Measurements from ENCODE around the gene CCNG2. TPM values are rescaled to one million over a fixed set of nuclear protein-coding genes. Genes with fewer than 3 reads are reported as not detected.

Gene CCNG2
- polyA plus RNA-seq, 10 donors, result 93.5 to 148 (median 120) TPM

DNA sequence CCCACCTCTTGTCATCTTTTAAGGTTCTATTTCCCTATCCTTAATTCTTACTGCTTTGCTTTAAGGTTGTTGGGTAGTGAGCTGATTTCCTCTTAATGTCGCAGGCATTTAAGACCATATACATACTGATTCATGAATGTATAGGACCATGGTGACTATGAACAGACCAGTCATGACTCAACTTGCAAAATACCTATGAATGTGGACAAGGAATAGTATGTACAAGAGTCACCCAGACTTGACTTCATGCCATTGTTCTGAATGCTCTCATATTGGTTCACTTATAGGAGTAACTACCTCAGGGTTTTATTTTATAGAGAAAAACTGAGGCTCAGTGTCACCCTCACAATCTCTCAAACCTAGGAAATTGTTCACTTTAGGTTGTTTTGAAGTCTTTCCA lies 44.3 kb downstream of the CCNG2 start:
- peak in 1 of 3 donors; percentile 44 for DNase-seq

GRCh38 chr4:77201857-77202256 lies 44.9 kb downstream of the CCNG2 start:
- DNase-seq, result no peak

DNA sequence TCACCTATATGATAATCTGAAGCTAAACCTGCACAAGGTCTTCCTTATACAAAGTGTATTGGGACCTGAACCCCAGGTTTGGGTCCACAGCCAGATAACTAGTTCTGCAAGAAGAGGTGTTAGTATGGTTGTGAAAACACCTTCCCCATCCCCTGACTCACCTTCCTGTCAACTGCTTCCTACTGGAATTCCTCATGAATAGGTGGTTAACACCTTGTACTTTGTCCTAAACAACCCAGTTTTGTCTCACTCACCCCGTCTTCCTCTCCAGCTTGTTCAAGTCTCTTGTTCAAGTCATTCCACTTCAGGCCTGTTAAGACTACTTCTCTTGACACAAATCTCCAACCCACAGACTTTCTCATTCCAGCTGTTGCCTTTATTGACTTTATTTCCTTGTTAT lies 45.5 kb downstream of the CCNG2 start:
- no peak for DNase-seq

GRCh38 chr4:77203380-77204197 lies 46.6 kb downstream of the CCNG2 start:
- peak; percentile 69 to 86 (median 77) for DNase-seq

DNA sequence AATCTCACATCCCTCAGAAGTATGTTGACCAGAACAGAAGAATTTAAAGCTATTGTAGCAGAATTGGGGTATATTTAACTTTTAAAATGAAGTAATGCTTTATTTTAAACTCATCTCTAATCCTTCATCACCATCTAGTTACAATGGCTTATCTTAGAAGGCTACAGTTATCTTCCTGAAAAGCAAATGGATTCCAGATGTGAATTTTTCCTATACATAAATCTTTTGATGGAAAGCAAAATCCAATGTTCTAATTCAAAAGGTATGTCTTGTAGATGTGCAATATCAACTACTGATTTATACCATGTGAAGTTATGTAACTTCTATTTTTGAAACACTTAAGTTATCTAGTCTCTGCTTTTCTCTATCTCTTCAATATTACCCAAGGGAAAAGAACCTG lies 47.6 kb downstream of the CCNG2 start:
- peak in 1 of 3 donors; percentile 42 for DNase-seq

DNA sequence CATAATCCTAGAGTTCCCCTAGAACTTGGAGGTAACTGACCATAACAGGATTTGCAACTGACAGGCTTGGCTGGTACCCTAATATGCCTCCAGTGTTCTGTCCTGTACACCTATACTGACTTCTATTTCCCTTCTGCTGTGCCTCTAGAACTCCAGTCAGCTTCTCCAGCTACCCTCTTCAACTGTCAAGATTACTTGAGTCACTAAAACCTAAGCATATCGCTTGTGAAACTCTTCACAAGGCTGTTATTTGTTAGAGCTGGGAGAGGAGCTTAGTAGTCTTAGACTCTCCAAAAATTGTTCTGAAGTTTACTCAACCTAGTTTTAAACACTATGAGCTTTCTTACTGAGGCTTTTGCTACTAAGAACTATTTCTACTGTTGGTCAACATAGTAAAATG lies 52.0 kb downstream of the CCNG2 start:
- DNase-seq, result no peak

DNA sequence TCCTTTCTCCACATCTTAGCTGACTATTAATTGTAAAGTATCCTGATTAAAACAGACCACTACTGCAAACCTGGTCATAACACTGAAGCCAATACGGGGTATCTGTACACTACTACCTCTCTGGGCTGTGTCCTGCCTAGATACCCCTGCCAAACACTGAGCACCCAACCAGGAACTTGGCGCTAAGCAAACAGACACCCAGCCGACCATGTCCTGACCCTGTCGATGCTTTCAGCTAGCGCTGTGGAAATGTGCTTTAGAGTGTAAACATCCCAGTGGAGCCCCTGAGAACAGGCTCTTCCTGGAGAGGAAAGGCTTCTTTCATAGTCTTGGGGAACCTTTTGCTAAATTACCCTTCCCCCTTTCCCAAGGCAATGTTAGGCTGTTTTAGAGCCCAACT lies 52.9 kb downstream of the CCNG2 start:
- no peak for DNase-seq

- no peak for DNase-seq
These were observed 58.1 kb downstream of the CCNG2 start for GRCh38 chr4:77215107-77215506.

- no peak for DNase-seq
These were observed 60.5 kb downstream of the CCNG2 start for GRCh38 chr4:77217526-77217925.

- no peak for DNase-seq
These were observed 62.3 kb downstream of the CCNG2 start for GRCh38 chr4:77219266-77219665.

Other genes with a start within 250 kb of the CCNG2 start
- gene SEPTIN11, start 207.5 kb upstream of the CCNG2 start, polyA plus RNA-seq (ENCODE audit: insufficient read length in 10 of 10), result 100 to 1,000 TPM; 229 to 360 (median 275) TPM
- gene CCNI, start 81.2 kb upstream of the CCNG2 start, polyA plus RNA-seq (ENCODE audit: insufficient read length in 10 of 10), result 100 to 1,000 TPM; 226 to 299 (median 263) TPM

Data from muscle of back (tissue), 11 donors.